ENCODE results near the gene EPB41L4B.

The EPB41L4B gene

GRCh38 chr9:109193974-109194556 lies 126.8 kb downstream of the EPB41L4B start:
- no peak for TF ChIP-seq CTCF (IDR thresholded peaks at IDR 0.05; ENCODE audit: low read depth, low read length)
- H3K4me3 ChIP-seq (replicated peaks in 1 of 2; ENCODE audit: low read depth in 2 of 2, low read length in 2 of 2) = no peak overlapping the region
- DNase-seq (ENCODE audit: low read depth in 2 of 2) = no peak

- peak; percentile 29 to 45 for DNase-seq (ENCODE audit: low read depth in 2 of 2)
- no peak overlapping the region for H3K4me3 ChIP-seq (replicated peaks in 1 of 2; ENCODE audit: low read depth in 2 of 2, low read length in 2 of 2)
- TF ChIP-seq CTCF (IDR thresholded peaks at IDR 0.05; ENCODE audit: low read depth, low read length) = peak; percentile 58
These were observed 128.0 kb downstream of the EPB41L4B start for GRCh38 chr9:109192732-109193361.

GRCh38 chr9:109191746-109192145 lies 129.1 kb downstream of the EPB41L4B start:
- no peak overlapping the region for H3K4me3 ChIP-seq (replicated peaks in 1 of 2; ENCODE audit: low read depth in 2 of 2, low read length in 2 of 2)
- TF ChIP-seq CTCF (IDR thresholded peaks at IDR 0.05; ENCODE audit: low read depth, low read length) = no peak
- DNase-seq (ENCODE audit: low read depth in 2 of 2) = no peak

- H3K4me3 ChIP-seq (replicated peaks in 1 of 2; ENCODE audit: low read depth in 2 of 2, low read length in 2 of 2) = no peak overlapping the region
- peak; percentile 7 to 36 for DNase-seq (ENCODE audit: low read depth in 2 of 2)
- TF ChIP-seq CTCF (IDR thresholded peaks at IDR 0.05; ENCODE audit: low read depth, low read length) = no peak
These were observed 130.7 kb downstream of the EPB41L4B start for GRCh38 chr9:109190151-109190550.

- no peak overlapping the region for H3K4me3 ChIP-seq (replicated peaks in 1 of 2; ENCODE audit: low read depth in 2 of 2, low read length in 2 of 2)
- no peak for DNase-seq (ENCODE audit: low read depth in 2 of 2)
- no peak for TF ChIP-seq CTCF (IDR thresholded peaks at IDR 0.05; ENCODE audit: low read depth, low read length)
These were observed 133.9 kb downstream of the EPB41L4B start for GRCh38 chr9:109186857-109187520.

GRCh38 chr9:109182940-109183798 lies 137.7 kb downstream of the EPB41L4B start:
- peak; percentile 63 for TF ChIP-seq CTCF (IDR thresholded peaks at IDR 0.05; ENCODE audit: low read depth, low read length)
- DNase-seq (ENCODE audit: low read depth in 2 of 2) = peak; percentile 33 to 48
- H3K4me3 ChIP-seq (replicated peaks in 1 of 2; ENCODE audit: low read depth in 2 of 2, low read length in 2 of 2) = no peak overlapping the region

Measured in cardiac fibroblast (primary cell).